H1 (cell line): ENCODE measurements around the gene KREMEN1. TPM values are rescaled to one million over a fixed set of nuclear protein-coding genes. Genes with fewer than 3 reads are reported as not detected.

ENCODE experiments used
- CTCF ChIA-PET: fragments of 300-600 bp; sonication (Branson Sonifier 250); formaldehyde crosslinking; loops from one replicate; lab custom pipeline; 2021; ENCODE audit not compliant: partially characterized antibody; lab: Charles Lee
- POLR2A ChIA-PET: fragments of 300-600 bp; sonication (Branson Sonifier 250); formaldehyde crosslinking; loops from one replicate; lab custom pipeline; 2021; ENCODE audit warnings: inconsistent platforms; ENCODE audit not compliant: partially characterized antibody; lab: Charles Lee
- DNase-seq, 2 experiments: peaks; one replicate each; pipeline versions ENCODE4 v3.0.0 to v3.0.0-alpha.2; 2010 to 2022; ENCODE audit warnings: low spot score in 2 of 2, low read depth in 1 of 2, mixed read lengths in 1 of 2
- FAIRE-seq: peaks from 2 replicates; lab custom pipeline; 2011; peaks lifted over from hg19 to GRCh38; lab: Jason Lieb, UNC
- H2AFZ ChIP-seq: 2 replicates; pipeline ENCODE4 v1.8.1; 2012; ENCODE audit warnings: low read length, inconsistent platforms
- H2AK5ac ChIP-seq: 2 replicates; pipeline ENCODE4 v1.6.1; 2013; ENCODE audit warnings: low read depth, low read length
- H2BK120ac ChIP-seq: replicated peaks from 2 replicates; pipeline ENCODE3; 2013; ENCODE audit warnings: low read depth, low read length, inconsistent platforms
- H2BK12ac ChIP-seq: 2 replicates; pipeline ENCODE4 v1.6.1; 2013; ENCODE audit warnings: low read depth, low read length
- H2BK15ac ChIP-seq: 2 replicates; pipeline ENCODE4 v1.6.1; 2013; ENCODE audit warnings: low read length
- H2BK20ac ChIP-seq: 2 replicates; pipeline ENCODE4 v1.6.1; 2013; ENCODE audit warnings: low read length
- H2BK5ac ChIP-seq: 2 replicates; pipeline ENCODE4 v1.6.1; 2013; ENCODE audit warnings: low read depth, low read length
- H3K14ac ChIP-seq: 2 replicates; pipeline ENCODE4 v1.6.1; 2013; ENCODE audit warnings: inconsistent platforms; ENCODE audit not compliant: insufficient read length
- H3K18ac ChIP-seq: 2 replicates; pipeline ENCODE4 v1.6.1; 2013; ENCODE audit warnings: low read length; ENCODE audit errors: extremely low read depth
- H3K23ac ChIP-seq: 2 replicates; pipeline ENCODE4 v1.6.1; 2013; ENCODE audit warnings: inconsistent platforms; ENCODE audit not compliant: insufficient read length
- H3K23me2 ChIP-seq: 2 replicates; pipeline ENCODE4 v1.6.1; 2013; ENCODE audit warnings: low read depth, low read length
- H3K27ac ChIP-seq: 2 replicates; pipeline ENCODE4 v1.6.1; 2011; ENCODE audit warnings: low read depth, low read length, inconsistent platforms
- H3K27me3 ChIP-seq, 4 experiments: replicated peaks in 1 of 4; 1 replicate in 1 of 4; 2 replicates in 3 of 4; pipeline versions ENCODE4 v1.6.1 to v1.8.1; 2011 to 2013; ENCODE audit warnings: low read length in 3 of 4, mild to moderate bottlenecking in 3 of 4, inconsistent platforms in 2 of 4, mixed read lengths in 2 of 4, moderate library complexity in 1 of 4; ENCODE audit not compliant: control insufficient read depth in 3 of 4, insufficient read depth in 3 of 4; ENCODE audit errors: extremely low read depth in 1 of 4
- H3K36me3 ChIP-seq, 4 experiments: 2 replicates each; pipeline versions ENCODE4 v1.6.1 to v1.8.1; 2011 to 2013; ENCODE audit warnings: mild to moderate bottlenecking in 4 of 4, low read length in 3 of 4, moderate library complexity in 2 of 4, control low read depth in 1 of 4, inconsistent platforms in 1 of 4; ENCODE audit not compliant: insufficient read depth in 4 of 4, control insufficient read depth in 2 of 4
- H3K4ac ChIP-seq: replicated peaks from 2 replicates; pipeline ENCODE3; 2013; ENCODE audit warnings: low read length, low read depth, mixed read lengths, inconsistent platforms; ENCODE audit not compliant: insufficient read length
- H3K4me1 ChIP-seq, 4 experiments: replicated peaks in 1 of 4; 1 replicate in 1 of 4; 2 replicates in 3 of 4; pipeline versions ENCODE4 v1.6.1 to v1.8.1; 2011 to 2013; ENCODE audit warnings: low read length in 3 of 4, inconsistent platforms in 2 of 4, mixed read lengths in 1 of 4; ENCODE audit not compliant: insufficient read depth in 4 of 4, control insufficient read depth in 3 of 4
- H3K4me2 ChIP-seq, 2 experiments: 2 replicates each; pipeline versions ENCODE4 v1.6.1 to v1.8.1; 2011 to 2013; ENCODE audit warnings: low read depth in 2 of 2, low read length in 2 of 2, control low read depth in 1 of 2, inconsistent platforms in 1 of 2, mild to moderate bottlenecking in 1 of 2; ENCODE audit not compliant: insufficient read depth in 1 of 2
- H3K4me3 ChIP-seq, 4 experiments: fragments of 200-600, 300-600 bp in 1 of 4; sonication (generic), shearing (Covaris generic), sonication (Bioruptor Twin) in 1 of 4; 2 replicates each; pipeline versions ENCODE4 v1.5.1 to v1.8.1; 2011 to 2016; ENCODE audit warnings: low read length in 4 of 4, low read depth in 3 of 4, control low read depth in 2 of 4, inconsistent platforms in 2 of 4, mild to moderate bottlenecking in 2 of 4, mixed read lengths in 1 of 4, moderate library complexity in 1 of 4; ENCODE audit not compliant: insufficient read depth in 2 of 4; ENCODE audit errors: extremely low read depth in 1 of 4
- H3K56ac ChIP-seq: replicated peaks from 2 replicates; pipeline ENCODE3; 2013; ENCODE audit warnings: low read depth, mild to moderate bottlenecking, mixed read lengths, low read length, inconsistent platforms; ENCODE audit not compliant: insufficient read length
- H3K79me1 ChIP-seq: 2 replicates; pipeline ENCODE4 v1.6.1; 2013; ENCODE audit warnings: low read depth, low read length, control low read depth
- H3K79me2 ChIP-seq, 2 experiments: 2 replicates each; pipeline versions ENCODE4 v1.6.1 to v1.8.1; 2012 to 2013; ENCODE audit warnings: low read length in 2 of 2, mild to moderate bottlenecking in 2 of 2, inconsistent platforms in 1 of 2; ENCODE audit not compliant: insufficient read depth in 2 of 2, control insufficient read depth in 1 of 2
- H3K9ac ChIP-seq, 4 experiments: replicated peaks in 1 of 4; 1 replicate in 1 of 4; 2 replicates in 3 of 4; pipeline versions ENCODE4 v1.6.1 to v1.8.1; 2011 to 2013; ENCODE audit warnings: low read depth in 3 of 4, low read length in 3 of 4, control low read depth in 2 of 4, mild to moderate bottlenecking in 2 of 4, moderate library complexity in 2 of 4, inconsistent platforms in 1 of 4; ENCODE audit errors: extremely low read depth in 1 of 4
- H3K9me3 ChIP-seq, 2 experiments: 2 replicates each; pipeline versions ENCODE4 v1.6.1 to v1.8.1; 2012 to 2013; ENCODE audit warnings: mild to moderate bottlenecking in 2 of 2, moderate library complexity in 2 of 2, control low read depth in 1 of 2, inconsistent platforms in 1 of 2, low read depth in 1 of 2, low read length in 1 of 2, mixed read lengths in 1 of 2; ENCODE audit not compliant: insufficient read depth in 2 of 2
- H4K20me1 ChIP-seq, 2 experiments: replicated peaks in 1 of 2; 2 replicates each; pipeline versions ENCODE3 to v1.8.1; 2011 to 2013; ENCODE audit warnings: inconsistent platforms in 2 of 2, low read length in 2 of 2, mild to moderate bottlenecking in 1 of 2; ENCODE audit not compliant: insufficient read depth in 2 of 2, control insufficient read depth in 1 of 2
- H4K5ac ChIP-seq: 2 replicates; pipeline ENCODE4 v1.6.1; 2013; ENCODE audit warnings: low read length, low read depth, mixed read lengths, inconsistent platforms; ENCODE audit not compliant: insufficient read length
- H4K8ac ChIP-seq: 2 replicates; pipeline ENCODE4 v1.8.0; 2013; ENCODE audit warnings: mild to moderate bottlenecking, moderate library complexity, low read length, inconsistent platforms; ENCODE audit not compliant: insufficient read depth; ENCODE audit errors: extremely low read depth
- H4K91ac ChIP-seq: replicated peaks from 2 replicates; pipeline ENCODE3; 2013; ENCODE audit warnings: low read length, mixed read lengths, inconsistent platforms; ENCODE audit not compliant: insufficient read length
- CEBPB ChIP-seq: IDR thresholded peaks from 2 replicates; pipeline ENCODE4 v1.6.1; 2012; ENCODE audit warnings: low read depth, low read length
- CHD2 ChIP-seq: IDR thresholded peaks from 2 replicates; pipeline ENCODE4 v1.6.1; 2012; ENCODE audit warnings: low read length, improper control_type of control experiment
- RBBP5 ChIP-seq: IDR thresholded peaks from 2 replicates; pipeline ENCODE4 v1.7.1; 2012; ENCODE audit warnings: low read depth, mild to moderate bottlenecking, inconsistent platforms, low read length, moderate library complexity, borderline replicate concordance
- TBP ChIP-seq: IDR thresholded peaks from 2 replicates; pipeline ENCODE4 v1.6.1; 2011; ENCODE audit warnings: low read depth, low read length, improper control_type of control experiment
- WGBS, 2 experiments: shearing (Covaris generic) in 1 of 2; methylation state at CpG; one replicate each; pipeline versions ENCODE4 v1.1.6 to v1.1.7; 2013 to 2015; ENCODE audit warnings: low lambda C conversion rate in 2 of 2, mixed read lengths in 2 of 2, inconsistent platforms in 1 of 2, low coverage in 1 of 2, missing lambda C conversion rate in 1 of 2; ENCODE audit not compliant: insufficient replicate concordance in 2 of 2, insufficient coverage in 1 of 2, insufficient read length in 1 of 2; ENCODE audit errors: extremely low coverage in 1 of 2, missing lambda C conversion rate in 1 of 2; 5-methylcytosine and 5-hydroxymethylcytosine counted together
- polyA plus RNA-seq, 7 experiments: library from polyadenylated mRNA; depleted of rRNA in 3 of 7; stranded (reverse) in 5 of 7; unstranded in 2 of 7; fragments of >200 nt in 5 of 7; fragments of 200-250 nt in 2 of 7; gene quantifications; 1 replicate in 5 of 7; 2 replicates in 1 of 7; 4 replicates in 1 of 7; pipeline versions ENCODE4 v1.2.1 to v1.2.3, GENCODE V29; 2011 to 2013; ENCODE audit warnings: missing spikeins in 2 of 7, mixed read lengths in 2 of 7
- total RNA-seq: library from RNA; stranded (reverse); fragmentation: NEBNext Ultra II Directional; extraction: Animal tissue kit (Norgen Biotek cat#: 25700); gene quantifications from 2 replicates; pipeline ENCODE4 v1.2.1, GENCODE V29; 2021

Gene KREMEN1
- total and polyA plus RNA-seq, 2 of the 8 experiments (the other 6 are each of a cell fraction or from before 2014, with no cell fraction given) = 2.1 to 3.2 TPM

GRCh38 chr22:29062286-29062821 lies 10.5 kb upstream of the KREMEN1 start:
- Histone ChIP-seq H3K9me3 (no peaks in the 10 kb centered on the region), H3K4ac (no peak overlapping the region), H4K91ac (no peak overlapping the region), H2BK5ac (no peak overlapping the region), H3K4me3 (no peak overlapping the region), H3K27me3 (no peaks in the 10 kb centered on the region), H4K20me1 (no peaks in the 10 kb centered on the region), H3K27ac (no peak overlapping the region), H3K23ac (no peak overlapping the region), H3K79me2 (no peaks in the 10 kb centered on the region), H3K4me1 (peaks cover 0 to 4% (median 1%) of the 10 kb centered on the region in 4 experiments; a peak in 3 of 7 replicates), H2BK20ac (no peak overlapping the region), H2BK12ac (no peak overlapping the region), H4K5ac (no peak overlapping the region), H2AFZ (no peak overlapping the region), H3K23me2 (no peaks in the 10 kb centered on the region), H3K18ac (no peak overlapping the region), H2BK120ac (no peak overlapping the region), H2BK15ac (no peak overlapping the region), H3K56ac (no peak overlapping the region), H3K14ac (no peak overlapping the region), H3K36me3 (no peaks in the 10 kb centered on the region), H3K79me1 (no peaks in the 10 kb centered on the region), H4K8ac (no peak overlapping the region), H3K4me2 (no peak overlapping the region), H3K9ac (no peak overlapping the region), H2AK5ac (no peak overlapping the region)
- DNase-seq (no peak), FAIRE-seq (no peak)
- CTCF ChIA-PET = interaction anchor here (0.6 to 2.2 kb wide), 4 partner anchors 26 to 92 kb away, joined by 3 to 7 read pairs (median 4); no protein-coding TSS in a partner anchor
- no peak for TF ChIP-seq CHD2
- TF ChIP-seq TBP = peak; percentile 10; the same call in 1 of the 2 replicates
- TF ChIP-seq RBBP5 = no peak
- TF ChIP-seq CEBPB = peak; percentile 78
- 79% methylated on average over 8 of the region's 8 CpGs; no CpG with 5 or more reads in 1 of the 2 experiments for WGBS, 2 experiments
- POLR2A ChIA-PET = interaction anchor here (1.2 to 1.7 kb wide), 2 partner anchors 17 to 181 kb away, joined by 3 to 4 read pairs; no protein-coding TSS in a partner anchor
